ENCODE results near the gene MTHFD1. TPM values are rescaled to one million over a fixed set of nuclear protein-coding genes. Genes with fewer than 3 reads are reported as not detected.

Gene MTHFD1
- total RNA-seq, 2 donors from 2014 or later = 194 to 218 TPM

DNA sequence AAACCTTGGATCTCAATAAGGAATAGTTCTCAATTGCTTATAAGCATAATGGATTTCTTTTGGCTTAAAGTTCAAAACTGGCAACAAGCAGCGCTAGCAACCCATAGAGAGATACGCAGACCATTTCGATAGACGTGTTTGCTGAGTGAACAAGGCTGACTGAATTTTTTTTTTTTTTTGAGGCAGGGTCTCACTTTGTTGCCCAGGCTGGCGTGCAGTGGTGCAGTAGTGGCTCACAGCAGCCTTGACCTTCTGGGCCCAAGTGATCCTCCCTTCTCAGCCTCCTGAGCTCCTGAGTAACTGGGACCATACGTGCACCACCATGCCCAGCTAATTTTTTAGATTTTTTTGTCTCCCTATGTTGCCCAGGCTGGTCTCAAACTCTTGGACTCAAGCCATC lies 75.7 kb downstream of the MTHFD1 start:
- no peaks in the 10 kb centered on the region for H3K9me3 Mint-ChIP-seq
- H3K36me3 Mint-ChIP-seq = peaks cover 7 to 19% of the 10 kb centered on the region in 2 donors
- no peak for ATAC-seq
- no peak for DNase-seq (ENCODE audit: low spot score in 2 of 2)
- no peak overlapping the region for H3K27ac Mint-ChIP-seq

DNA sequence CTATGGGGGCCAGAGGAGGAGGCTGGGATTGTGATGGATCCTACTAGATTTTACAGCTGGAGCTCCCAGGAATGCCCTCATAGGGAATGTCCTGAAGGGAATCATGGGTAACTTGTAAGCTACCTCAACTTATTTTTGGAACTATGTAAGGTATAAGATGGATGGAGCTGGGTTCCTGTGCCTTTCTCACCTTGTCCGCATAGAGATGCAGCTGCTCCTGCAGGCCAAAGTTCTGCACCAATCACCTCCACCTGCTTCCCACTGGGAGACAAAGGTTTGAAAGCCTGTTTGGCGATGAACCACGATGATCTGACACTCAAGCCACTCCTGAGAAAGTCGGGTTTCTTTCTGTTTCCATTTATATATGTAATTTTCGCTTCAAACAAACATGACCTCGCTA lies 76.5 kb downstream of the MTHFD1 start:
- Mint-ChIP-seq H3K36me3 (peaks cover 4 to 12% of the 10 kb centered on the region in 2 donors), H3K9me3 (no peaks in the 10 kb centered on the region), H3K27ac (peak overlapping the region; percentile 35 to 75)
- no peak for DNase-seq (ENCODE audit: low spot score in 2 of 2)
- ATAC-seq = peak in 1 of 2 donors; percentile 1

DNA sequence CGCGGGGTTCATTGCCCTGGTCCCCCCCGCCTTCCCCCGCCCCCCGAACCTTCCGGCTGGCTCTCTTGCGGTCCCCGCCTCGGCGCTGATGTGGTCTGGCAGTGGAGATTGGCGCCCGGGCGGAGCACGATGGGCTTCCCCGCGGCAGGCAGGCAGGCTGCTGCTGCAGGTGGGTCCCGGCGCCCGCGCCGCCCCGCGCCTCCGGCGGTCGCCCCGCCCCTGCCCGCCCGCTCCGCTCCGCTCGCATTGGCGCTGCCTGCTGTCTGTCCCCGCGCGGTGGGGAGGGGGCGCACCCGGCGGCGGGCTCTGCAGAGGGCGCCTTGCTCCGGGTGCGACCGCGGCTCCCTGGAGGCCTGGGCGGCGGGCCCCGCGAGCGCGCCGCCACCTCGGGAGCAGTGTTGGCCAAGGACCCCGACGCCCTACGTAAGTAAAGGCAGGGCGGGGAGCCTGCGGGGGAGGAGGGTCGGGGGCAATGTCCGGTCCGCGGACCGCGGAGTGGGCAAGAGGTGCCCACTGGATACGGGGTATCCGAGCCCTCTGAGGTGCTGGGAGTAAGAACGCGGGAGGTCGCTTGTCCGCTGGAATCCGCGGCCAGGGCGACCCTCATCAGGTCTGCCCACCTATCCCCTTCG lies 77.2 kb downstream of the MTHFD1 start, which contains the start of gene AKAP5:
Gene AKAP5 (plus strand): TSS at position 309 of the 632 bp plus-strand sequence. CDS start 2,896 bp downstream, outside the sequence.
- peak; percentile 56 to 66 for DNase-seq (ENCODE audit: low spot score in 2 of 2)
- ATAC-seq = peak; percentile 87 to 92
- peaks cover 4 to 6% of the 10 kb centered on the region in 2 donors for H3K36me3 Mint-ChIP-seq
- peak within 1 kb of the TSS; percentile 46 to 75 for H3K27ac Mint-ChIP-seq
- no peaks in the 10 kb centered on the region for H3K9me3 Mint-ChIP-seq

DNA sequence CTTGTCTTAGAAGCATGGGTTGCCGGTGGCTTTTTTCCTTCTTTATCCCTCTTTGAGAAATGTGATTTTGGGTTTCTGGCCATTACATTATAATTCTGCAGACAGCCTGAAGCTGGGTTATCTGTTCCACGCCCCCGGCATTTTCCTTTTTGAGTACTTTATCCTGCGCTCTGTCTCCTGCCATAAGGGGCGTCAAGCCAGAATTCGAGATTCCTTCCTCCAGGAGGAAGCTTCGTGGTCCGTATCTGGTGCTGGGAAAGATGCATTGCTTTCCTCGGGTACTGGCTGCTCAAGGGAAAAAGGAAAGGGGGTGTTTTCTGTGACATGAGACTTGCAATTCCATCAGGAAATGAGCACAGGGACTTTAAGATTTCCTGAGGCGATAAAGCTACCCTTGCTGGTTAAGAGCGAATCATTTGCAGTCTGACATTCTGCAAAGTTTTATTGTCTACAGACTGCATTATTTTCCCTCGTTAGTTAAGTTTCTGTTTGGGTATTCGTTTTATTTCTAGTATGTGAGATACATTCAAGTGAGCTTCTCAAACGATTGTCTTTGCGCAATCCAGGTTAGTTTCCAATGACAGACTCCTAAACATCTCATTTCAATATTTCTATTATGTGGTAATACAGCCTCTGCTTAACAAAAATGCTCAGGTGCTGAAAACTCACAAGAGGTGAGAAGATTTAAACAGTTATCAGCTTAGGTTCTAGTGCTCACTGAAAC lies 77.8 kb downstream of the MTHFD1 start:
- Mint-ChIP-seq H3K27ac (peak overlapping the region; percentile 33 to 46), H3K36me3 (peaks cover 3% of the 10 kb centered on the region in 2 donors), H3K9me3 (no peaks in the 10 kb centered on the region)
- DNase-seq (ENCODE audit: low spot score in 2 of 2) (no peak), ATAC-seq (no peak)

DNA sequence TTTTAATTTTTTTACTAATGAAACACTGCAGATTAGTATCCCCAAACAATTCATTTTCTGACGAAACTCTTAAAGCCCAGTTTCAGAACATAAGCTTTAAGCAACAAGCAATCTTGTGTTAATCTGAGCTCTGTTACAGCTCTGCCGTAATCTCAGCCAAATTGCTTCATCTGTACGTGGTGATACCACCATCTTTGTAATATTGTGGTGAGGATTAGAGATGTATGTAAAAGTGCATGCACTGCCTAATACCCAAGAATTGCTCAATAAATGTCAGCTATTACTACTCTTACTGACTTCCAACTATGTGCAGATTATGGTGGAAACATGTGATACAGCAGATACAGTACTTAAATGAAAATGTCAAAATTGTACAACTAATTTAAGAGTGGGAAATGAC lies 78.9 kb downstream of the MTHFD1 start:
- H3K36me3 Mint-ChIP-seq = no peaks in the 10 kb centered on the region
- DNase-seq (ENCODE audit: low spot score in 2 of 2) (no peak), ATAC-seq (peak in 1 of 2 donors; percentile 17)
- no peaks in the 10 kb centered on the region for H3K9me3 Mint-ChIP-seq
- no peak overlapping the region for H3K27ac Mint-ChIP-seq

DNA sequence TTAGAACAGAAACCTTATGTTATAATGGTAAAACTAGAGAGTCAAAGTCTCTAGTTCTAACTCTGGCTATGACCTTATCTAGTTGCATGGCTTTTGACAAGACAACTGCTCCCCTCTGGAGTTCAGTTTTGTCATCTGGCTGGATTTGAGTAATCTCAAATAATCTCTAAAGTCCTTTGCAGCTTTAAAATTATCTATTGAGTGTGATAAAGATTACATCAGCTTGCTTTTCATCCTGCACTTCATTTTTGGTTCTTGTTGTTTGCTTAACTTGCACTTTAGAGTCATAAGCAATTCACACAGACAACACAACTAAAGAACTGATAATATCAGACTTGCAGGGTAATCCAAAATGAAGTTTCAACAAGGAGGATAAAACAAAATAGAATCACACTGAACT lies 79.4 kb downstream of the MTHFD1 start:
- ATAC-seq = peak in 1 of 2 donors; percentile 29
- no peaks in the 10 kb centered on the region for H3K36me3 Mint-ChIP-seq
- H3K9me3 Mint-ChIP-seq = no peaks in the 10 kb centered on the region

DNA sequence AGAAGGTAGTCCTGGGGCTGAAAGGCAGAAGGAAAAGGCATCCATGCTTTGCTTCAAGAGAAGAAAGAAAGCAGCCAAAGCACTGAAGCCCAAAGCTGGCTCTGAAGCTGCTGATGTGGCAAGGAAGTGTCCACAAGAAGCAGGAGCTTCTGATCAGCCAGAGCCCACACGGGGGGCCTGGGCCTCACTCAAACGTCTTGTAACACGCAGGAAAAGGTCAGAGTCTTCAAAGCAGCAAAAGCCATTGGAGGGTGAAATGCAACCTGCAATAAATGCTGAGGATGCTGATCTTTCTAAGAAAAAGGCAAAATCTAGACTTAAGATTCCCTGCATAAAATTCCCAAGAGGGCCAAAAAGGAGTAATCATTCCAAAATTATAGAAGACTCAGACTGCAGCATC lies 80.3 kb downstream of the MTHFD1 start:
- DNase-seq (ENCODE audit: low spot score in 2 of 2) (no peak), ATAC-seq (no peak)
- Mint-ChIP-seq H3K9me3 (no peaks in the 10 kb centered on the region), H3K27ac (peak overlapping the region in 1 of 2 donors; percentile 61), H3K36me3 (no peaks in the 10 kb centered on the region)

More for the DNA sequence above, 79.4 kb downstream of the MTHFD1 start:
- H3K27ac Mint-ChIP-seq = no peak overlapping the region
- DNase-seq (ENCODE audit: low spot score in 2 of 2) = no peak

DNA sequence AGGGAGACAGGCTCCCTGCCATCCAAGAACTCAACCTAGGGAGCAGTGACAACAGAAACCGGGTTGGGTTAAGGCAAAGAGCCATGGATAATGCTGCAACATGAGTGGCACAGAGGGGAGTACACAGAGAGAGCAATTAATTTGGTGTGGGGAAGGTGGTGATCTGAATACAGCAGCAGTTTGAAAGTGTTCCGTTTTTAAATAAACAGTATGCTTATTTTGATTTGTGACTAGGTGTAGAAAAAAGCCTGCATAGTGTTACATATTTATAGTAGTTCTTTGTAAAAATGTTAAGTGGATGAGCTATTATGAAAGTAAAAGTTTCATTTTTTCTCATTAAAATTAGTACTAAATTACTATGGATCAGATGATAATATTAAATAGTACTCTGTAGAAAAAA lies 85.9 kb downstream of the MTHFD1 start:
- Mint-ChIP-seq H3K9me3 (no peaks in the 10 kb centered on the region), H3K27ac (no peak overlapping the region), H3K36me3 (peaks cover 0 to 4% of the 10 kb centered on the region in 2 donors)
- ATAC-seq = peak in 1 of 2 donors; percentile 51
- no peak for DNase-seq (ENCODE audit: low spot score in 2 of 2)

DNA sequence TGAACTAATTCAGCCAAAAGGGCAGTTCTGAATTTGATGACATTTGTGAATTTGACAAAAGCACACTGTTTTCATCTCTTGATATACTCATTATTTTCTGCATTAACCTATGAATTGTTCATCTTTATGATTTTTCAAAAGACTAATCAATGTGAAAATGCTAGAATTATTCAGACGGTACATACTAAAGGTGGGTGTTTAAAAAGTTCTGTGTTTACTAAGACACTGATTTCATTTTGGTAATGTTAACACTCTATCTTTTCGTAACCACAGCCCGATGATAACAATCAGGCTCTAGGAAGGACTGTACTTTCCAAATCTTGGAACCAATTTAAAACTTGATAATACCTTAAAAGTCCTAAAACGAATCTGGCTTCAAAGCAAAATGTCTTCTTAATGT lies 86.5 kb downstream of the MTHFD1 start:
- peak in 1 of 2 donors; percentile 34 for ATAC-seq
- peaks cover 0 to 4% of the 10 kb centered on the region in 2 donors for H3K36me3 Mint-ChIP-seq
- DNase-seq (ENCODE audit: low spot score in 2 of 2) = no peak
- no peak overlapping the region for H3K27ac Mint-ChIP-seq
- no peaks in the 10 kb centered on the region for H3K9me3 Mint-ChIP-seq

DNA sequence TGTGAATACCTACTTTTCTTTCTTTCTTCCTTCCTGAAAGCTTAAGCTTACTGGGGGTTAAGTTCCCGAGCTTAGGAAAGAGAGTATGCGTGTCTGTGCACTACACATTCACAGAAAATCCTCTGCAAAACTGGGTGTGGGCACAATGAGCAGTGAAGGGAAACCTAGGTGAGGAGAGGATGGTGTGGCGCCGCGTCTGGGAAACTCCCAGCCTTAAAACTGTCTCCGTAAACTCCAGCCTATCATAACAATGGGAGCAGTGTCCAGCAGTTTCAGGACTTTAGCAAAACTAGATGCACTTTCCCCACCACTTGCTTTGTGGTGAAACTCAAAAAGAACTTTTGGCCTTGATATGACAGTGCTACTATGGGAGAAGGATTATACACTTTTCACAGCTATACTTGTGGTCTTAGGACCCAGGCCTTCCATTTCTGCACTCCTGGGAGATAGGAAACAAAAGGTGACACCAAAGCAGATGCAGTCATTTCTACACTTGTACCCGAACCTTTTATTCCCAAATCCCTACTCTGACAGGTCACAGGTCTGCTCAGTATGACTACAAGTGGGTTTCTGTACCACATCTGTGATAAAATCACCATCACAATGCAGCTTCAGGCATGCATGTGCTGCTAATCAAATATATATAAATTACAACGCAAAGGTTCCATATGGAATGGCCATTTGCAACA lies 87.6 kb downstream of the MTHFD1 start:
- H3K27ac Mint-ChIP-seq = no peak overlapping the region
- H3K36me3 Mint-ChIP-seq = peaks cover 0 to 4% of the 10 kb centered on the region in 2 donors
- ATAC-seq = peak; percentile 15 to 64
- DNase-seq (ENCODE audit: low spot score in 2 of 2) = no peak
- H3K9me3 Mint-ChIP-seq = no peaks in the 10 kb centered on the region

DNA sequence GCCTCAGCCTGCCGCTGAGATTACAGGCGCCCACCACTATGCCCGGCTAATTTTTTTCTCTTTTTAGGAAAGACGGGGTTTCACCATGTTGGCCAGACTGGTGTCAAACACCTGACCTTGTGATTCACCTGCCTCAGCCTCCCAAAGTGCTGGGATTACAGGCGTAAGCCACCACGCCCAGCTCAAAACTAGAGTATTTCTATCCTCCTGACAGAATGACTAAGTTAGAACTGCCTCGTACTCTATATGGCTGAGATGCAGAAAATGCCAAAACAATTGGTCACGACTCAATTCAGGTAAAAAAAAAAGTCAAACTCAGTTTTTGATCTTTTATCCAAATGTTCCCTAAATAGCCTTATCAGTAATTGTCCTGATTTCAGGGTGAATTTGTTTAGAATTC lies 88.3 kb downstream of the MTHFD1 start:
- no peaks in the 10 kb centered on the region for H3K9me3 Mint-ChIP-seq
- DNase-seq (ENCODE audit: low spot score in 2 of 2) = no peak
- no peak overlapping the region for H3K27ac Mint-ChIP-seq
- peak; percentile 65 to 85 for ATAC-seq
- peaks cover 0 to 4% of the 10 kb centered on the region in 2 donors for H3K36me3 Mint-ChIP-seq

DNA sequence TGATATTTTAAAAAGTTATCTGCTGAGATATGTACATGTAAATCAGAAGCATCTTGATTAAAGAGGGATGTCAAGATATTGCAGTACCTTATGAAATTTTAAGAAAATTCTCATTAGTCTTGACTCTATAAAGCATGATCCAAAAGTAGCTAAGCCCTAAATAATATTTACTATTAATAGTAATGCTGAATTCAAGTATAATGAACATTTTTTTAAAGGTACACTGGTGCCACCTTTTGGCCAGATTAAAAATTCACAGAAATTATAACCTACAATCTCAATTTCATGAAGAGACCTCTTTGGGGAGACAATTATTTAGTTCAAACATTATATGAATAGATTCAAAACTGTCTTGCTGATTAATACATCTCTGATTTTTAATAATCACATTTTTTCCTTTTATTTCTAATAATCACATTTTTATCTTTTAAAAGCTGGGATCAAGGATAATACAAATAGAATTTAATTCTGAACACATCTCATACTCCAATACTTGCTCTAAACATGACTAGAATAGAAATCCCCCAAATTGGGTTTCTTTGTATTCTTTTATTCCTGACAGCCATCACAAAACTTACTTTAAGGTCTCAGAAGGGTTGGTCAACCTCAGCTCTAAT lies 90.6 kb downstream of the MTHFD1 start:
- no peak overlapping the region for H3K27ac Mint-ChIP-seq
- no peak for DNase-seq (ENCODE audit: low spot score in 2 of 2)
- ATAC-seq = no peak
- H3K36me3 Mint-ChIP-seq = peaks cover 0 to 4% of the 10 kb centered on the region in 2 donors
- H3K9me3 Mint-ChIP-seq = no peaks in the 10 kb centered on the region

DNA sequence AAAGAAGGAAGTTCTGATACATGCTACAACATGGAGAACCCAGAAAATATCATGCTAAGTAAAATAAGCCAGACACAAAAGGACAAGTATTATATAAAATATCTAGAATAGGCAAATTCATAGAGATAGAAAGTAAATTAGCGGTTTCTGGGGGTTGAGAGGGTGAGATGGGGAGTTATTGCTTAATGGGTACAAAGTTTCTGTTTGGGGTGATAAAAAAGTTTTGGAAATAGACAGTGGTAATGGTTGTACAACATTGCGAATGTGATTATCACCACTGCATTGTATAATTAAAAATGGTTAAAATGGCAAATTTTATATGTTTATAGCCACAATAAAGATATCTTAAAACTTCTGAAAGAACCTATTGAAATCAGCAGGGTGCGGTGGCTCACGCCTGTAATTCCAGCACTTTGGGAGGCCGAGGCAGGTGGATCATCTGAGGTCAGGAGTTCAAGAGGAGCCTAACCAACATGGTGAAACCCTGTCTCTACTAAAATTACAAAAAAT lies 100.5 kb downstream of the MTHFD1 start:
- H3K9me3 Mint-ChIP-seq = no peaks in the 10 kb centered on the region
- H3K27ac Mint-ChIP-seq = no peak overlapping the region
- ATAC-seq = no peak
- DNase-seq (ENCODE audit: low spot score in 2 of 2) = no peak
- peaks cover 5 to 22% of the 10 kb centered on the region in 2 donors for H3K36me3 Mint-ChIP-seq

DNA sequence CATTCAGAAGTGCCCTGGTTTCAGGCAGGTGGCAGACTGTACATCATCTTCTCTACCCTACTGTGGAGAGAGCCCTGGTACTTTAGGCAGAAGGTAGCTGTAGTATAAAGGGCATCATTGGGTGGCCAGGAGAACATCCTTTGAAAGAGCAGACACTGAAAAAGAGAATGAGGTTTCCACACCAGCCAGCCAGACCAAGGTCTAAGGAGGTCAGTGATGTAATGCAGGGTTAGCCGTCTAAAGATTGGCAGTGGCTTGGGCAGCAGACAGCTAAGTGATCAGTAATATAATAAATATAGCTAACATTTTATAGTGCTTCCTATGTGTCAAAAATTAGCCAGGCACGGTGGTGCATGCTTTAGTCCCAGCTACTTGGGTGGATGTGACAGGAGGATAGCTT lies 103.5 kb downstream of the MTHFD1 start:
- ATAC-seq (no peak), DNase-seq (ENCODE audit: low spot score in 2 of 2) (no peak)
- no peaks in the 10 kb centered on the region for H3K9me3 Mint-ChIP-seq
- no peak overlapping the region for H3K27ac Mint-ChIP-seq
- H3K36me3 Mint-ChIP-seq = peaks cover 5 to 30% of the 10 kb centered on the region in 2 donors

DNA sequence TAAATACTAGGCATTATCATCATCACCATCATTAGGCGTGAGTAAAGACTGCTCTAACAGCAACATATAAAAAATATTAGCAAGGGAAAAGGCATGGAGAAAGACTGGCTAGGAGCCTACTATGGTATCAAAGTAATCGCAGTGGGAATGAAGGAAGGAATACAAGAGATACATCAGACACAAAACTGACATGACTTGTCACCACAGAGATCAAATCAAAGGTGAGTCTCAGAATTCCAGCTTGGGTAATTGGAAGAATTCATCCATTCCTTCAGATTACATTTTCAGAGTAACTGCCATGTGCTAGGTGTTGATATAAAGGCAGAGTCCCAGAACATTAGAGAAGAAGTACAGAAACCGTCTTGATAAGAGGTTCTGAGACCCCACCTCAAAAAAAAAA lies 105.3 kb downstream of the MTHFD1 start:
- no peak for DNase-seq (ENCODE audit: low spot score in 2 of 2)
- peaks cover under 1 to 34% of the 10 kb centered on the region in 2 donors for H3K36me3 Mint-ChIP-seq
- no peaks in the 10 kb centered on the region for H3K9me3 Mint-ChIP-seq
- ATAC-seq = no peak
- H3K27ac Mint-ChIP-seq = peak overlapping the region; percentile 24 to 53

DNA sequence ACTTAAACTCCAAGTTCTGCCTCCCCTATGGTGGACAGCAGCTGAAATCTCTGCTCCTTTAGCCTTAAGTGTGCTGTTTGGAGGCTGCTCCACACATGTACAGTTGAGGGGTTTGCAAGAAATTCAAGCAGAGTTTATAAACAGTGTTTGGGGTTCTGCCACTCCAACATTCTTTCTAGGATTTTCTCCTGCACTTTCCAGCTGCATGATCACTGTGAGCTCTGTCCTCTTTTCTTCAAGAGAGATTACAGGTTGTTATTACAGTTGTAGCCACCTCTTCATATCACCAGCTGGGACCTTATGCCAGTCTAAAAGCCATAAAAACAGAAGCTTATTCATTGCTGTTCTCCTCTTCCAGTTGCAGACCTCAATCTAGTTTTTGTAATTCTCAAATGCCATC lies 107.1 kb downstream of the MTHFD1 start:
- H3K27ac Mint-ChIP-seq = peak overlapping the region; percentile 19 to 39
- ATAC-seq (no peak), DNase-seq (ENCODE audit: low spot score in 2 of 2) (no peak)
- H3K36me3 Mint-ChIP-seq = peaks cover 5 to 40% of the 10 kb centered on the region in 2 donors
- no peaks in the 10 kb centered on the region for H3K9me3 Mint-ChIP-seq

All from activated naive CD4-positive, alpha-beta T cell treated with anti-CD3 and anti-CD28 coated beads, Interleukin-2, amount 50 U/mL, for 72 hours (primary cell).